Gastroesophageal sphincter (tissue), 4 donors: Measurements from ENCODE around the gene CCDC74B. TPM values are rescaled to one million over a fixed set of nuclear protein-coding genes. Genes with fewer than 3 reads are reported as not detected.
A peak's percentile ranks its signal among the peaks of the same experiment; 100 is the strongest.
"Not testable (repeated sequence)": the region's sequence is repeated elsewhere in the genome, so short reads cannot be mapped to it uniquely, and the experiment has no call there.

Source experiments
- ATAC-seq: fragments of 150-250 bp; one replicate; pipeline ENCODE4 v1.9.1; 2016; ENCODE audit warnings: mild to moderate bottlenecking, moderate library complexity
- H3K27ac ChIP-seq, 4 donors: fragments of 200-600 bp; sonication (generic) in 3 of 4; 1 replicate in 3 of 4; 2 replicates in 1 of 4; pipeline ENCODE4 v1.5.1; 2016 to 2019
- H3K27me3 ChIP-seq: fragments of 200-600 bp; sonication (generic); one replicate; pipeline ENCODE4 v1.5.1; 2019
- H3K36me3 ChIP-seq, 2 donors: fragments of 200-600 bp; sonication (generic); one replicate each; pipeline ENCODE4 v1.5.1; 2019; ENCODE audit warnings: control low read depth in 1 of 2
- H3K4me1 ChIP-seq, 3 donors: fragments of 200-600 bp; sonication (generic); 1 replicate in 2 of 3; 2 replicates in 1 of 3; pipeline ENCODE4 v1.5.1; 2016 to 2019; ENCODE audit warnings: control low read depth in 2 of 3
- H3K4me3 ChIP-seq, 2 donors: fragments of 200-600 bp; sonication (generic); one replicate each; pipeline ENCODE4 v1.5.1; 2019; ENCODE audit warnings: mild to moderate bottlenecking in 1 of 2, moderate library complexity in 1 of 2
- H3K9me3 ChIP-seq, 3 donors: fragments of 200-600 bp; sonication (generic); one replicate each; pipeline ENCODE4 v1.5.1; 2017 to 2019; ENCODE audit warnings: control low read depth in 2 of 3
- CTCF ChIP-seq, 4 experiments: fragments of 200-600 bp in 2 of 4; fragments of 450-650 bp in 2 of 4; sonication (generic) in 1 of 4; IDR thresholded peaks; one replicate each; pipeline ENCODE4 v1.5.1; 2017 to 2019; ENCODE audit warnings: antibody characterized with exemption in 4 of 4, mild to moderate bottlenecking in 2 of 4, moderate library complexity in 2 of 4
- EP300 ChIP-seq: sonication (generic); formaldehyde crosslinking; IDR thresholded peaks from one replicate; pipeline ENCODE4 v1.6.1; 2017; ENCODE audit warnings: antibody characterized with exemption, mild to moderate bottlenecking
- POLR2A ChIP-seq, 2 donors: fragments of 450-650 bp; IDR thresholded peaks; one replicate each; pipeline ENCODE4 v1.6.1; 2017; ENCODE audit warnings: antibody characterized with exemption in 2 of 2, mild to moderate bottlenecking in 2 of 2, moderate library complexity in 1 of 2
- POLR2AphosphoS5 ChIP-seq: sonication (generic); formaldehyde crosslinking; IDR thresholded peaks from one replicate; pipeline ENCODE4 v1.6.1; 2017; ENCODE audit warnings: antibody characterized with exemption
- WGBS, 2 donors: methylation state at CpG; one replicate each; pipeline ENCODE4 v1.1.5; 2018; ENCODE audit warnings: low coverage in 1 of 2; 5-methylcytosine and 5-hydroxymethylcytosine counted together
- total RNA-seq, 4 donors: library from RNA; depleted of rRNA; stranded (reverse); fragments of >200 nt; gene quantifications; one replicate each; pipeline ENCODE4 v1.1.0, GENCODE V29; 2016

Gene CCDC74B
- total RNA-seq, 4 donors from 2014 or later: 2.0 to 5.1 (median 4.3) TPM

- H3K27me3 ChIP-seq: no peaks in the 10 kb centered on the region
- ATAC-seq: no peak
- 70% methylated on average over 5 of the region's 5 CpGs; no CpG with 5 or more reads in 1 of the 2 donors for WGBS, 2 donors
- H3K4me3 ChIP-seq: no peak overlapping the region
- no peak overlapping the region for H3K27ac ChIP-seq
- no peak for TF ChIP-seq CTCF (IDR thresholded peaks at IDR 0.05)
- TF ChIP-seq POLR2AphosphoS5: no peak
- no peak for TF ChIP-seq EP300
- no peak for TF ChIP-seq POLR2A (IDR thresholded peaks at IDR 0.05)
- no peaks in the 10 kb centered on the region for H3K9me3 ChIP-seq
- peaks cover 0 to 40% of the 10 kb centered on the region in 2 donors for H3K36me3 ChIP-seq
- peaks cover 0 to 20% (median 11%) of the 10 kb centered on the region in 3 donors for H3K4me1 ChIP-seq
Measured at GRCh38 chr2:130186391-130186790, 41.5 kb upstream of the CCDC74B start.

GRCh38 chr2:130185896-130186295, 41.0 kb upstream of the CCDC74B start:
- Histone ChIP-seq H3K9me3 (no peaks in the 10 kb centered on the region), H3K27me3 (no peaks in the 10 kb centered on the region), H3K4me1 (peaks cover 0 to 20% (median 11%) of the 10 kb centered on the region in 3 donors), H3K27ac (no peak overlapping the region), H3K36me3 (peaks cover 0 to 35% of the 10 kb centered on the region in 2 donors), H3K4me3 (no peak overlapping the region)
- no peak for TF ChIP-seq EP300
- no peak for TF ChIP-seq CTCF (IDR thresholded peaks at IDR 0.05)
- TF ChIP-seq POLR2A (IDR thresholded peaks at IDR 0.05): no peak
- no peak for TF ChIP-seq POLR2AphosphoS5
- no peak for ATAC-seq
- 71% methylated on average over 3 of the region's 4 CpGs; no CpG with 5 or more reads in 1 of the 2 donors for WGBS, 2 donors

GRCh38 chr2:130185436-130185835, 40.5 kb upstream of the CCDC74B start:
- Histone ChIP-seq H3K4me3 (no peak overlapping the region), H3K4me1 (peaks cover 0 to 25% (median 15%) of the 10 kb centered on the region in 3 donors), H3K36me3 (peaks cover 0 to 31% of the 10 kb centered on the region in 2 donors), H3K27ac (no peak overlapping the region), H3K9me3 (no peaks in the 10 kb centered on the region), H3K27me3 (no peaks in the 10 kb centered on the region)
- 83 to 88% methylated on average over 5 of the region's 10 CpGs for WGBS, 2 donors
- no peak for ATAC-seq
- no peak for TF ChIP-seq CTCF (IDR thresholded peaks at IDR 0.05)
- no peak for TF ChIP-seq EP300
- no peak for TF ChIP-seq POLR2A (IDR thresholded peaks at IDR 0.05)
- no peak for TF ChIP-seq POLR2AphosphoS5

GRCh38 chr2:130183512-130184373, 38.8 kb upstream of the CCDC74B start:
- Histone ChIP-seq H3K36me3 (peaks cover 0 to 26% of the 10 kb centered on the region in 2 donors), H3K27me3 (no peaks in the 10 kb centered on the region), H3K9me3 (no peaks in the 10 kb centered on the region), H3K4me1 (peaks cover 0 to 42% (median 19%) of the 10 kb centered on the region in 3 donors), H3K4me3 (peak overlapping the region in 1 of 2 donors; percentile 93), H3K27ac (peak overlapping the region in 3 of 4 donors; percentile 94 to 96 (median 96))
- TF ChIP-seq CTCF (IDR thresholded peaks at IDR 0.05): no peak
- TF ChIP-seq POLR2AphosphoS5: no peak
- TF ChIP-seq EP300: no peak
- TF ChIP-seq POLR2A (IDR thresholded peaks at IDR 0.05): no peak
- ATAC-seq: no peak
- WGBS, 2 donors: 31 to 86% methylated on average over 9 to 11 of the region's 26 CpGs

GRCh38 chr2:130182826-130183511, 38.1 kb upstream of the CCDC74B start:
- peak overlapping the region; percentile 71 to 93 for H3K4me3 ChIP-seq
- H3K36me3 ChIP-seq: peaks cover 0 to 25% of the 10 kb centered on the region in 2 donors
- not testable (repeated sequence) for ATAC-seq, H3K27me3 ChIP-seq, H3K9me3 ChIP-seq
- peak overlapping the region; percentile 15 to 96 (median 95) for H3K27ac ChIP-seq
- H3K4me1 ChIP-seq: peaks cover 0 to 42% (median 19%) of the 10 kb centered on the region in 3 donors
- no CpG with 5 or more reads among the region's 23 CpGs for WGBS, 2 donors
